Measurements from ENCODE around the gene PSMD8.
"Not testable (repeated sequence)": the region's sequence is repeated elsewhere in the genome, so short reads cannot be mapped to it uniquely, and the experiment has no call there.

PSMD8 gene

GRCh38 chr19:38388349-38389100, 14.2 kb downstream of the PSMD8 start, which contains the start of gene SPRED3:
SPRED3 (plus strand) TSS chr19:38388697; CDS start chr19:38390303, 1,606 bp downstream.
- peak; percentile 55 for DNase-seq

GRCh38 chr19:38389101-38389925, 14.9 kb downstream of the PSMD8 start:
- DNase-seq, result peak; percentile 14

GRCh38 chr19:38389957-38390924, 15.9 kb downstream of the PSMD8 start:
- no peak for DNase-seq

- no peak for DNase-seq
Observed at GRCh38 chr19:38391911-38392464, 17.6 kb downstream of the PSMD8 start.

- no peak for DNase-seq
Observed at GRCh38 chr19:38392707-38393308, 18.4 kb downstream of the PSMD8 start.

- no peak for DNase-seq
Observed at GRCh38 chr19:38394488-38394887, 20.1 kb downstream of the PSMD8 start.

GRCh38 chr19:38395381-38396114, 21.2 kb downstream of the PSMD8 start:
- DNase-seq, result no peak

- no peak for DNase-seq
Observed at GRCh38 chr19:38399081-38399480, 24.7 kb downstream of the PSMD8 start.

GRCh38 chr19:38399537-38399936, 25.2 kb downstream of the PSMD8 start:
- DNase-seq, result no peak

- DNase-seq, result no peak
Observed at GRCh38 chr19:38400361-38400760, 26.0 kb downstream of the PSMD8 start.

- peak; percentile 20 for DNase-seq
Observed at GRCh38 chr19:38401148-38401547, 26.8 kb downstream of the PSMD8 start.

GRCh38 chr19:38402623-38402966, 28.2 kb downstream of the PSMD8 start:
- DNase-seq, result no peak

- DNase-seq, result peak; percentile 96
Observed at GRCh38 chr19:38402967-38403674, 28.8 kb downstream of the PSMD8 start, which contains the start of gene FAM98C. FAM98C (plus strand) TSS chr19:38403093; CDS start chr19:38403154, 61 bp downstream.

GRCh38 chr19:38404858-38405257, 30.5 kb downstream of the PSMD8 start:
- DNase-seq, result no peak

GRCh38 chr19:38405276-38405675, 30.9 kb downstream of the PSMD8 start:
- no peak for DNase-seq

GRCh38 chr19:38409631-38410133, 35.3 kb downstream of the PSMD8 start:
- DNase-seq, result no peak

GRCh38 chr19:38410407-38410806, 36.0 kb downstream of the PSMD8 start:
- not testable (repeated sequence) for DNase-seq

GRCh38 chr19:38411041-38411712, 36.8 kb downstream of the PSMD8 start:
- DNase-seq, result no peak

GRCh38 chr19:38411898-38412297, 37.5 kb downstream of the PSMD8 start:
- not testable (repeated sequence) for DNase-seq

- no peak for DNase-seq
Observed at GRCh38 chr19:38412491-38412890, 38.1 kb downstream of the PSMD8 start.
